ENCODE measurements around the gene PTGIS.

The PTGIS gene

DNA sequence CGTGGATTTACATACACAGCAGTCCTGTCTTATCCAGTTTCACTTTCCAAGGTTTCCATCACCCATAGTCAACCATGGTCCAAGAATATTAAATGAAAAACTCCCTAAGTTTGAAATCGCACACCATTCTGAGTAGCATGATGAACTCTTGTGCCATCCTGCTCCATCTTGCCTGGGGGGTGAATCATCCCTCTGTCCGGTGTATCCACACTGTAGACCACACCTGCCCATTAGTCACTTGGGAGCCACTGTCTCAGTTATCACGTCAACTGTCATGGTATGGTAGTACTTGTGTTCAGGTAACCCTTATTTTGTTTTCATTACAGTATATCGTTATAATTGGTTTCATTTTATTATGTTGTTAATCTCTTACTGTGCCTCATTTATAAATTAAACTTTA is 38.5 kb downstream of the PTGIS start:
- no peak for DNase-seq (ENCODE audit: low spot score)

- DNase-seq (ENCODE audit: low spot score) = no peak
Observed at GRCh38 chr20:49526568-49526967, 41.4 kb downstream of the PTGIS start.

- DNase-seq (ENCODE audit: low spot score) = no peak
Observed at GRCh38 chr20:49526056-49526455, 41.9 kb downstream of the PTGIS start.

GRCh38 chr20:49523767-49524360 is 44.1 kb downstream of the PTGIS start:
- no peak for DNase-seq (ENCODE audit: low spot score)

- DNase-seq (ENCODE audit: low spot score) = no peak
Observed at GRCh38 chr20:49521356-49521755, 46.6 kb downstream of the PTGIS start.

GRCh38 chr20:49519777-49520359 is 48.1 kb downstream of the PTGIS start:
- DNase-seq (ENCODE audit: low spot score) = no peak

- no peak for DNase-seq (ENCODE audit: low spot score)
Observed at GRCh38 chr20:49519212-49519712, 48.7 kb downstream of the PTGIS start.

GRCh38 chr20:49518576-49518975 is 49.4 kb downstream of the PTGIS start:
- DNase-seq (ENCODE audit: low spot score) = no peak

DNA sequence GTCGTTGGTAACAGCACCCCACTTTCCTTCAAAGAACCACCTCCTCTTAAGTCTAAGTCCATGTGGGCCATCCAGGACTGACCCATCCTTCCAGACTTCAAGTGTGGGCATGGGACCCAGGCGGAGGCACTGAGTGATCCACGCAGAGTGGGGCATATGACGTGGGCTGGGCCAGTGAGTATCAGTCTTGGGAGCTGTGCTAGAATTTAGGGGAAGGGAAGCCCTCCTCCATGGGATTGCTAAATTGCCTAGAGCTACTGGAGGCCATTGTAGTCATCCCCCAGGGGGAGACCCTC is 50.2 kb downstream of the PTGIS start:
- no peak for DNase-seq (ENCODE audit: low spot score)

DNA sequence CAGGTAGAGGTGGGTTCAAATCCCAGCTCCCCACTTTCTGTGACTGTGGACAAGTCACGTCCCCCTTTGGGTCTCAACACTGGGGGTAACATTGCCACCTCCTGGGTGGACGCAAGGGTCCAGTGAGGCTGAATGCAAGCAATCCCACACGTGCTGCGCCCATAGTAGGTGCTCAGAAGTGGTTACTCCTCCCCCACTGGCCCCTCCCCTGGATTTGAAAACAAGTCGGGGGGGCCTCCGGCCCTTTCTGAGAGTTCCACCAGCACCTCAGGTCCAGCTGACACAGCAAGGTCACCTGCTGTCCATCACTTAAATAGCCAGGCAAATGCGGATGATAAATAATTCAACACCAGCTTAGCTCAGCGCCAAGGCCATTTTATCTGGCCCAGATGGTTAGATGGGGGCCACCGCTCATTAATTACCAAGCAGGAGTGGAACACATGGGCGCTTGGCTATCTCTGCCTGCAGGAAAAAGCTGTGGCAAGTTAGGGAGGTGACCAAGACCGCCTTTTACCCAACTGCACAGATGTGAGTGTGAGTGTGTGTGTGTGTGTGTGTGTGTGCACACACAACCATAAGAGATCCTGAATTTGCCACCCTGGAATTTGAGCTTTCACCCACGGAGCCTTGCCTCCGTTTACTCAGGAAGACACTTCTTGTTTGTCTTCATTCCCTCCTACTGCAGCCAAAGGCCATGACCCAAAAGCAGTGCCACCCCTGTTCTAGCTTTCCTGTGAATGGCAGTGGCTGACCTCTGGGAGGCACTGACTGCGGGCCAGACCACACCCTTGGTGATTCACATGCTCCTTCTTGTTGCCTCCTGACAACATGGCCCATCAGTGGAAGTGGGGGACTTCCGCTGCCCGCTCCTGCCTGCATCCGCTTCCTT is 50.8 kb downstream of the PTGIS start:
- DNase-seq (ENCODE audit: low spot score) = no peak

GRCh38 chr20:49515586-49515985 is 52.4 kb downstream of the PTGIS start:
- no peak for DNase-seq (ENCODE audit: low spot score)

GRCh38 chr20:49513517-49513916 is 54.4 kb downstream of the PTGIS start:
- no peak for DNase-seq (ENCODE audit: low spot score)

- no peak for DNase-seq (ENCODE audit: low spot score)
Observed at GRCh38 chr20:49513009-49513408, 54.9 kb downstream of the PTGIS start.

DNA sequence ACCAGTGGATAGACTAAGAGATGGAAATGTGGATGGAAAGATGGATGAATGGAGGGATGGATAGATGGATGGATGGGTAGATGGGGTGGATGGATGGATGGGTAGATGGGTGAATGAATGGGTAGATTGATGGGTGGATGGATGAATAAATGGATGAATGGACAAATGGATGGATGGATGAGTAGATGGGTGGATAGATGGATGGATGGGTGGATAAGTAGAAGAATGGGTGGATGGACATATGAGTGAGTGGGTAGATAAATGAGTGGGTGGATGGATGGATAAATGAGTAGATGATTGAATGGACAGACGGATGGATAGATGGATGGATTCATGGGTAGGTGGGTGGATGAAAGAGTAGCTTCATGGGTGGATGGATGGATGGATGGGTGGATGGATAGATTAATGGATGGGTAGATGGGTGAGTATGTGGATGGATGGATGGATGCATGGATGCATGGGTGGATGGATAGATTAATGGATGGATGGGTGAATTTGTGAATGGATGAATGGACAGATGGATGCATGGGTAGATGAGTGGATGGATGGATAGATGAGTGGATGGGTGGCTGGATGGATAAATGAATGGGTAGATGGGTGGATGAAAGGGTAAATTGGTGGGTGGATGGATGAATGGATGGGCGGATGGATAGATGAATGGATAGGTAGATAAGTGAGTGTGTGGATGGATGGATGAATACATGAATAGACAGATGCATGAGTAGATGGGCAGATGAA is 56.0 kb downstream of the PTGIS start:
- no peak for DNase-seq (ENCODE audit: low spot score)

DNA sequence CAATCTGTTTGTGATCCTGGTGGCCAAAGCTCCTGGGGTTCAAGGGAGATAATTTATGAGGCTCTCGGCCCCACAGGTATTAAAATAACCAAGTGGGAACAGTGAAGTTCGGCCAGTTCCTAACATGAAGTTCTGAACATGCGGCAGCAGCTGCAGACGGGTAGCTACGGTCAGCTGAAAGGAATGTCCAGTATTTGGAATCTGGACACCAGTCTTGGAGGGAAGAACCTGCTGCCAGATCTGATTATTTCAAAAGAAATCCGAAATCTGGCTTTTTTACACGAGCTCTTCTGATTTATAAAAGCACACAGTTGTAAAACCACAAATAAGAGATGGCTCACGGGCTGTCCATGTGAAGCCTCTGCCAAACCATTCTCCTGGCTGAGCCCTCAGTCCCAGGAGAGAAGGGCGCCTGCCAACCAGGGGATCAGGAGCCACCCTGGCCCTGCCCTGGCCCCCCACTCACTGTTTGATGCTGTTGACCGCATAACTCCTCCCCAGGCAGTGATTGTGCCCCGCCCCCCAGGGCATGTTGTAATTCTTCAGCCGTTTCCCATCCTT is 57.3 kb downstream of the PTGIS start:
- peak; percentile 18 for DNase-seq (ENCODE audit: low spot score)

- peak; percentile 28 for DNase-seq (ENCODE audit: low spot score)
Observed at GRCh38 chr20:49508435-49509199, 59.3 kb downstream of the PTGIS start.

- no peak for DNase-seq (ENCODE audit: low spot score)
Observed at GRCh38 chr20:49507741-49508434, 60.0 kb downstream of the PTGIS start.

DNA sequence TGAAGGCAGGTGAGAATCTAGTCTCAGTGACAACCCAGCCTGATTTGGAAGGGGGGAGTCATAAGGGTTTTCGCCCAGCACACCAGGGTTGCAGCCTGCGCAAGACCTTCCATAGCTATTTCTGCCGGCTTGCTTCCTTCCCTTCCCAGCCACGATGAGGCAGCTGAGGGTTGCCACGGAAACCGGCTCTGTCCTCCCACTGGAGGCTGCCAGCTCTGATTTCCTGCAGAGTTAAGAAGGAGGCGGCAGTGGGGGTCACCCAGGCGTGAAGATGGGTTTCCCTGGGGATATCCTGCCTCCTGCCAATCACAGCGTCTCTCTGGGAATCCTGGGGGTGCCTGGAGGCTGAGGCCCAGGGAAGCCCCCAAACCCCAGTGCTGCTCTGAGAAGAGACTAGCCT is 62.4 kb downstream of the PTGIS start:
- no peak for DNase-seq (ENCODE audit: low spot score)

GRCh38 chr20:49503176-49503575 is 64.8 kb downstream of the PTGIS start:
- DNase-seq (ENCODE audit: low spot score) = no peak

DNA sequence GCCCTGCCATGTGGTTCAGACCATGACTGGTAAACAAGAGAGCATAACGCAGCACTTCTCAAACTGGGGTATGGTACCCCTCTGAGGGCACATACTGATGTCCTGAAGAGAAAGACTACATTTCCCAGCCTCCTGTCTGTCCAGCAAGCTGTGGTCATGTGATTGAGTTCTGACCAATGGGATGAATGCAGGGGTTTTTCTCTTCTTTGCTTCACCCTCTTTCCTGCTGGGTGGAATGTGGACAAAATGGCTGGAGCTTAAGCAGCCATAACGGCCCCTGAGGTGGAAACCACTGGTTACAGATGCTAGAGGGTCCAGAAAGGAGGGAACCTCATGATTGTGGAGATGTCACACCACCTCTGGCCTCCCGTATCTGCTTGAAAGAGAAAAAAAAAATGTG is 66.0 kb downstream of the PTGIS start:
- DNase-seq (ENCODE audit: low spot score) = no peak

- no peak for DNase-seq (ENCODE audit: low spot score)
Observed at GRCh38 chr20:49497398-49497669, 70.6 kb downstream of the PTGIS start.

Data from LoVo (cell line).